ENCODE results near the gene F2RL1.

DNA sequence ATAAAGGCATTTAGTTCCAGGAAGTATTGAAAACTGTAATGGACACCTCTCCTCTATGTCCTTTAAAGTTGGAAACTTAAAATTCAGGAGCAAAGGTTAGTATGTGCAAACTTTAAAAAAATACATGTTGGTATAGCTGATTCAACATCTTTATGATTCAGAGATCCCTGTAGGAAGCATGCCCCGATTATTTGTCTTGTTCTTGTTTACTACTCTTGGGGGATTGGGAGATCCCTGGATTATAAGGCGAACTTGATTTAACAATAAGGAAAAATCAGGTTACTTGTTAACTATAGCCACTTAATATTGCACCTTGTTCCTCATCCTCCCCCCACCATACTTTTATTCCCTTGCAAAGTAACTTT is 1.7 kb downstream of the F2RL1 start:
- TF ChIP-seq POLR2AphosphoS5 (IDR thresholded peaks at IDR 0.05; ENCODE audit: low read depth) (no peak), GABPA (IDR thresholded peaks at IDR 0.05; ENCODE audit: low read depth) (no peak)
- TF ChIP-seq, protein P1, sequence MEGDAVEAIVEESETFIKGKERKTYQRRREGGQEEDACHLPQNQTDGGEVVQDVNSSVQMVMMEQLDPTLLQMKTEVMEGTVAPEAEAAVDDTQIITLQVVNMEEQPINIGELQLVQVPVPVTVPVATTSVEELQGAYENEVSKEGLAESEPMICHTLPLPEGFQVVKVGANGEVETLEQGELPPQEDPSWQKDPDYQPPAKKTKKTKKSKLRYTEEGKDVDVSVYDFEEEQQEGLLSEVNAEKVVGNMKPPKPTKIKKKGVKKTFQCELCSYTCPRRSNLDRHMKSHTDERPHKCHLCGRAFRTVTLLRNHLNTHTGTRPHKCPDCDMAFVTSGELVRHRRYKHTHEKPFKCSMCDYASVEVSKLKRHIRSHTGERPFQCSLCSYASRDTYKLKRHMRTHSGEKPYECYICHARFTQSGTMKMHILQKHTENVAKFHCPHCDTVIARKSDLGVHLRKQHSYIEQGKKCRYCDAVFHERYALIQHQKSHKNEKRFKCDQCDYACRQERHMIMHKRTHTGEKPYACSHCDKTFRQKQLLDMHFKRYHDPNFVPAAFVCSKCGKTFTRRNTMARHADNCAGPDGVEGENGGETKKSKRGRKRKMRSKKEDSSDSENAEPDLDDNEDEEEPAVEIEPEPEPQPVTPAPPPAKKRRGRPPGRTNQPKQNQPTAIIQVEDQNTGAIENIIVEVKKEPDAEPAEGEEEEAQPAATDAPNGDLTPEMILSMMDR (IDR thresholded peaks at IDR 0.05; ENCODE audit: insufficient read depth, low read length), result no peak
- TF ChIP-seq, protein P2, sequence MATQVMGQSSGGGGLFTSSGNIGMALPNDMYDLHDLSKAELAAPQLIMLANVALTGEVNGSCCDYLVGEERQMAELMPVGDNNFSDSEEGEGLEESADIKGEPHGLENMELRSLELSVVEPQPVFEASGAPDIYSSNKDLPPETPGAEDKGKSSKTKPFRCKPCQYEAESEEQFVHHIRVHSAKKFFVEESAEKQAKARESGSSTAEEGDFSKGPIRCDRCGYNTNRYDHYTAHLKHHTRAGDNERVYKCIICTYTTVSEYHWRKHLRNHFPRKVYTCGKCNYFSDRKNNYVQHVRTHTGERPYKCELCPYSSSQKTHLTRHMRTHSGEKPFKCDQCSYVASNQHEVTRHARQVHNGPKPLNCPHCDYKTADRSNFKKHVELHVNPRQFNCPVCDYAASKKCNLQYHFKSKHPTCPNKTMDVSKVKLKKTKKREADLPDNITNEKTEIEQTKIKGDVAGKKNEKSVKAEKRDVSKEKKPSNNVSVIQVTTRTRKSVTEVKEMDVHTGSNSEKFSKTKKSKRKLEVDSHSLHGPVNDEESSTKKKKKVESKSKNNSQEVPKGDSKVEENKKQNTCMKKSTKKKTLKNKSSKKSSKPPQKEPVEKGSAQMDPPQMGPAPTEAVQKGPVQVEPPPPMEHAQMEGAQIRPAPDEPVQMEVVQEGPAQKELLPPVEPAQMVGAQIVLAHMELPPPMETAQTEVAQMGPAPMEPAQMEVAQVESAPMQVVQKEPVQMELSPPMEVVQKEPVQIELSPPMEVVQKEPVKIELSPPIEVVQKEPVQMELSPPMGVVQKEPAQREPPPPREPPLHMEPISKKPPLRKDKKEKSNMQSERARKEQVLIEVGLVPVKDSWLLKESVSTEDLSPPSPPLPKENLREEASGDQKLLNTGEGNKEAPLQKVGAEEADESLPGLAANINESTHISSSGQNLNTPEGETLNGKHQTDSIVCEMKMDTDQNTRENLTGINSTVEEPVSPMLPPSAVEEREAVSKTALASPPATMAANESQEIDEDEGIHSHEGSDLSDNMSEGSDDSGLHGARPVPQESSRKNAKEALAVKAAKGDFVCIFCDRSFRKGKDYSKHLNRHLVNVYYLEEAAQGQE (IDR thresholded peaks at IDR 0.05; ENCODE audit: insufficient replicate concordance, low read depth), result no peak

Measured in HL-60 (cell line).